SU-DHL-6 (cell line): ENCODE measurements around the gene FARS2.

Experiments
- EZH2phosphoT487 ChIP-seq: fragments of 200-600 bp; sonication (generic), shearing (Covaris generic); conservative IDR thresholded peaks from 2 replicates; pipeline ENCODE4 v1.6.1; 2018; ENCODE audit warnings: mild to moderate bottlenecking, antibody characterized with exemption, low read length, moderate library complexity, mixed read lengths
- TF ChIP-seq, protein P1 (sequence below): fragments of 200-600 bp; sonication (generic); IDR thresholded peaks from one replicate; pipeline ENCODE4 v1.5.1; 2017; ENCODE audit warnings: antibody characterized with exemption, mild to moderate bottlenecking, low read length, moderate library complexity; ENCODE audit not compliant: insufficient read depth, poor library complexity, severe bottlenecking

DNA sequence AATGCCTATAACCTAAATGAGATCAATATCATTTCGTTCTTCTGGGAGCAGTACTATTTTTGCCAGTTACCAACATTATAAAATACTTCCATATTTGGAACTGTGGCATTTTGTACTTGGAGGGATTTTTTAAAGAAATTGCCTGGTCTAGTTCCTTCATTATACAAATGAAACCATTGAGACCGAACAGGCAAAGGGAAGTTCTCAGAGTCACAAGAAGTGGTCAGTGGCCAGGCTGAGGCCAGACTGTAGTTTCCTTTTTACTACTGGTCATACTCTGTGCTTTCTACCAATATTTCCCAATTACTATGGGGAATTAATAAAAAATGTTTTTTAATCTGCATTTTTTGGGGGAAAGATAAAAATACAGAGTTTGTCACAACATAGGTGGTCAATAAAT, 413.4 kb downstream of the FARS2 start:
- TF ChIP-seq, protein P1, sequence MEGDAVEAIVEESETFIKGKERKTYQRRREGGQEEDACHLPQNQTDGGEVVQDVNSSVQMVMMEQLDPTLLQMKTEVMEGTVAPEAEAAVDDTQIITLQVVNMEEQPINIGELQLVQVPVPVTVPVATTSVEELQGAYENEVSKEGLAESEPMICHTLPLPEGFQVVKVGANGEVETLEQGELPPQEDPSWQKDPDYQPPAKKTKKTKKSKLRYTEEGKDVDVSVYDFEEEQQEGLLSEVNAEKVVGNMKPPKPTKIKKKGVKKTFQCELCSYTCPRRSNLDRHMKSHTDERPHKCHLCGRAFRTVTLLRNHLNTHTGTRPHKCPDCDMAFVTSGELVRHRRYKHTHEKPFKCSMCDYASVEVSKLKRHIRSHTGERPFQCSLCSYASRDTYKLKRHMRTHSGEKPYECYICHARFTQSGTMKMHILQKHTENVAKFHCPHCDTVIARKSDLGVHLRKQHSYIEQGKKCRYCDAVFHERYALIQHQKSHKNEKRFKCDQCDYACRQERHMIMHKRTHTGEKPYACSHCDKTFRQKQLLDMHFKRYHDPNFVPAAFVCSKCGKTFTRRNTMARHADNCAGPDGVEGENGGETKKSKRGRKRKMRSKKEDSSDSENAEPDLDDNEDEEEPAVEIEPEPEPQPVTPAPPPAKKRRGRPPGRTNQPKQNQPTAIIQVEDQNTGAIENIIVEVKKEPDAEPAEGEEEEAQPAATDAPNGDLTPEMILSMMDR = no peak
- TF ChIP-seq EZH2phosphoT487 = no peak
